Measurements from ENCODE around the gene FXR2.
A peak's percentile ranks its signal among the peaks of the same experiment; 100 is the strongest.

FXR2 gene

GRCh38 chr17:7588553-7589203, 26.0 kb downstream of the FXR2 start:
- Histone ChIP-seq H3K4me3 (ENCODE audit: low read depth, low read length) (no peak overlapping the region), H2AFZ (ENCODE audit: low read length, unreplicated experiment) (no peak overlapping the region), H3K27me3 (ENCODE audit: insufficient read depth, low read length) (no peaks in the 10 kb centered on the region), H3K79me2 (ENCODE audit: control insufficient read depth, insufficient read depth, low read length, unreplicated experiment) (peaks cover 27% of the 10 kb centered on the region), H3K36me3 (ENCODE audit: insufficient read depth, low read length) (peaks cover 3% of the 10 kb centered on the region; the same call in 1 of the 2 replicates), H3K4me1 (ENCODE audit: control insufficient read depth, insufficient read depth, low read length, unreplicated experiment) (peaks cover 44% of the 10 kb centered on the region), H3K27ac (ENCODE audit: low read depth, low read length) (peak overlapping the region; percentile 65; the same call in 1 of the 2 replicates)

- peak overlapping the region; percentile 65 for H3K27ac ChIP-seq (ENCODE audit: low read depth, low read length)
- H3K27me3 ChIP-seq (ENCODE audit: insufficient read depth, low read length), result no peaks in the 10 kb centered on the region
- H3K4me3 ChIP-seq (ENCODE audit: low read depth, low read length), result peak overlapping the region; percentile 4; the same call in 1 of the 2 replicates
- H2AFZ ChIP-seq (ENCODE audit: low read length, unreplicated experiment), result no peak overlapping the region
- 0 out of 2 replicates have a peak, but pooled peaks cover 3% of the 10 kb centered on the region for H3K36me3 ChIP-seq (ENCODE audit: insufficient read depth, low read length)
- H3K79me2 ChIP-seq (ENCODE audit: control insufficient read depth, insufficient read depth, low read length, unreplicated experiment), result peaks cover 33% of the 10 kb centered on the region
- peaks cover 52% of the 10 kb centered on the region for H3K4me1 ChIP-seq (ENCODE audit: control insufficient read depth, insufficient read depth, low read length, unreplicated experiment)
Observed at GRCh38 chr17:7587420-7588151, 27.1 kb downstream of the FXR2 start.

GRCh38 chr17:7586673-7587419, 27.9 kb downstream of the FXR2 start:
- Histone ChIP-seq H3K27ac (ENCODE audit: low read depth, low read length) (peak overlapping the region; percentile 30), H3K27me3 (ENCODE audit: insufficient read depth, low read length) (no peaks in the 10 kb centered on the region), H3K79me2 (ENCODE audit: control insufficient read depth, insufficient read depth, low read length, unreplicated experiment) (peaks cover 34% of the 10 kb centered on the region), H3K4me1 (ENCODE audit: control insufficient read depth, insufficient read depth, low read length, unreplicated experiment) (peaks cover 59% of the 10 kb centered on the region), H2AFZ (ENCODE audit: low read length, unreplicated experiment) (no peak overlapping the region), H3K4me3 (ENCODE audit: low read depth, low read length) (no peak overlapping the region), H3K36me3 (ENCODE audit: insufficient read depth, low read length) (0 out of 2 replicates have a peak, but pooled peaks cover 3% of the 10 kb centered on the region)

- peak within 1 kb of the TSS; percentile 70 for H2AFZ ChIP-seq (ENCODE audit: low read length, unreplicated experiment)
- peak within 1 kb of the TSS; percentile 89 for H3K27ac ChIP-seq (ENCODE audit: low read depth, low read length)
- H3K27me3 ChIP-seq (ENCODE audit: insufficient read depth, low read length), result no peaks in the 10 kb centered on the region
- no peaks in the 10 kb centered on the region for H3K36me3 ChIP-seq (ENCODE audit: insufficient read depth, low read length)
- peaks cover 61% of the 10 kb centered on the region for H3K4me1 ChIP-seq (ENCODE audit: control insufficient read depth, insufficient read depth, low read length, unreplicated experiment)
- peaks cover 38% of the 10 kb centered on the region for H3K79me2 ChIP-seq (ENCODE audit: control insufficient read depth, insufficient read depth, low read length, unreplicated experiment)
- H3K4me3 ChIP-seq (ENCODE audit: low read depth, low read length), result peak within 1 kb of the TSS; percentile 77
Observed at GRCh38 chr17:7583253-7584109, 31.2 kb downstream of the FXR2 start, which contains the start of gene MPDU1. TSS of gene MPDU1 (plus strand) at chr17:7583852. CDS start at chr17:7583863, 11 bp downstream.

GRCh38 chr17:7582396-7583252, 32.1 kb downstream of the FXR2 start:
- H2AFZ ChIP-seq (ENCODE audit: low read length, unreplicated experiment), result peak overlapping the region; percentile 41

GRCh38 chr17:7580604-7581575, 33.8 kb downstream of the FXR2 start:
- peak overlapping the region; percentile 85 for H3K27ac ChIP-seq (ENCODE audit: low read depth, low read length)
- H3K27me3 ChIP-seq (ENCODE audit: insufficient read depth, low read length), result no peaks in the 10 kb centered on the region
- H2AFZ ChIP-seq (ENCODE audit: low read length, unreplicated experiment), result no peak overlapping the region
- peak overlapping the region; percentile 54 for H3K4me3 ChIP-seq (ENCODE audit: low read depth, low read length)
- peaks cover 24% of the 10 kb centered on the region for H3K36me3 ChIP-seq (ENCODE audit: insufficient read depth, low read length)
- H3K79me2 ChIP-seq (ENCODE audit: control insufficient read depth, insufficient read depth, low read length, unreplicated experiment), result peaks cover 57% of the 10 kb centered on the region
- peaks cover 62% of the 10 kb centered on the region for H3K4me1 ChIP-seq (ENCODE audit: control insufficient read depth, insufficient read depth, low read length, unreplicated experiment)

More at GRCh38 chr17:7582396-7583252, 32.1 kb downstream of the FXR2 start:
- H3K4me1 ChIP-seq (ENCODE audit: control insufficient read depth, insufficient read depth, low read length, unreplicated experiment), result peaks cover 56% of the 10 kb centered on the region
- no peaks in the 10 kb centered on the region for H3K27me3 ChIP-seq (ENCODE audit: insufficient read depth, low read length)
- H3K79me2 ChIP-seq (ENCODE audit: control insufficient read depth, insufficient read depth, low read length, unreplicated experiment), result peaks cover 40% of the 10 kb centered on the region
- H3K4me3 ChIP-seq (ENCODE audit: low read depth, low read length), result peak overlapping the region; percentile 77
- H3K27ac ChIP-seq (ENCODE audit: low read depth, low read length), result peak overlapping the region; percentile 89
- peaks cover 6% of the 10 kb centered on the region for H3K36me3 ChIP-seq (ENCODE audit: insufficient read depth, low read length)

GRCh38 chr17:7579834-7580603, 34.7 kb downstream of the FXR2 start:
- no peak overlapping the region for H2AFZ ChIP-seq (ENCODE audit: low read length, unreplicated experiment)
- peaks cover 69% of the 10 kb centered on the region for H3K4me1 ChIP-seq (ENCODE audit: control insufficient read depth, insufficient read depth, low read length, unreplicated experiment)
- H3K36me3 ChIP-seq (ENCODE audit: insufficient read depth, low read length), result peaks cover 32% of the 10 kb centered on the region
- H3K79me2 ChIP-seq (ENCODE audit: control insufficient read depth, insufficient read depth, low read length, unreplicated experiment), result peaks cover 58% of the 10 kb centered on the region
- H3K27ac ChIP-seq (ENCODE audit: low read depth, low read length), result peak overlapping the region; percentile 85
- no peaks in the 10 kb centered on the region for H3K27me3 ChIP-seq (ENCODE audit: insufficient read depth, low read length)
- peak overlapping the region; percentile 54 for H3K4me3 ChIP-seq (ENCODE audit: low read depth, low read length)

GRCh38 chr17:7579001-7579833, 35.5 kb downstream of the FXR2 start, which contains the start of gene CD68:
TSS of gene CD68 (plus strand) at chr17:7579638. CDS start at chr17:7579678, 40 bp downstream.
- Histone ChIP-seq H3K36me3 (ENCODE audit: insufficient read depth, low read length) (peaks cover 40% of the 10 kb centered on the region), H3K4me3 (ENCODE audit: low read depth, low read length) (peak within 1 kb of the TSS; percentile 54), H3K27ac (ENCODE audit: low read depth, low read length) (peak within 1 kb of the TSS; percentile 85), H3K27me3 (ENCODE audit: insufficient read depth, low read length) (no peaks in the 10 kb centered on the region), H3K79me2 (ENCODE audit: control insufficient read depth, insufficient read depth, low read length, unreplicated experiment) (peaks cover 58% of the 10 kb centered on the region), H3K4me1 (ENCODE audit: control insufficient read depth, insufficient read depth, low read length, unreplicated experiment) (peaks cover 76% of the 10 kb centered on the region), H2AFZ (ENCODE audit: low read length, unreplicated experiment) (no peak within 1 kb of the TSS)
